Activated CD8-positive, alpha-beta memory T cell treated with anti-CD3 and anti-CD28 coated beads, Interleukin-2, amount 50 U/mL, for 24 hours (primary cell): Measurements from ENCODE around the gene PFKP.
A peak's percentile ranks its signal among the peaks of the same experiment; 100 is the strongest.
"Not testable (repeated sequence)": the region's sequence is repeated elsewhere in the genome, so short reads cannot be mapped to it uniquely, and the experiment has no call there.

Source experiments
- DNase-seq: peaks from one replicate; pipeline ENCODE4 v3.0.0-alpha.2; 2020; ENCODE audit errors: extremely low read depth

Gene PFKP

DNA sequence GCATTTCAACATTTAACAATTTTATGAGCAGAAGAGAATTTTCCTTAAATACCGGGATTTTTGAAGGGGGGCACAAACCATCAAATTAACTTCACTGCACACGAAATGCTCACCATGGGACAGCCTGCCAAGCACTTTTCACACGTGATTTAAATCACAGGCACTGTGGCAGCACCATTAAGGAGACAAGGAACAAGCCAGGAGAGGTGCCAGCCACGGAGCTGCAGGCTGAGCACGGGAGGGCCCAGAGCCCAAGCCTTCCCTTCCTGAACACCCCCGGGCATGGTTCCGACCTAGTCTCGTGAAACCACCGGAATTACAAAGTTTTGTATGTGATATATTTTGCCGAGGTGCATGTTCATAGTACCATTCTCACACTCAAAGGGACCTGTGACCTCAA lies 91.8 kb downstream of the PFKP start:
- no peak for DNase-seq

DNA sequence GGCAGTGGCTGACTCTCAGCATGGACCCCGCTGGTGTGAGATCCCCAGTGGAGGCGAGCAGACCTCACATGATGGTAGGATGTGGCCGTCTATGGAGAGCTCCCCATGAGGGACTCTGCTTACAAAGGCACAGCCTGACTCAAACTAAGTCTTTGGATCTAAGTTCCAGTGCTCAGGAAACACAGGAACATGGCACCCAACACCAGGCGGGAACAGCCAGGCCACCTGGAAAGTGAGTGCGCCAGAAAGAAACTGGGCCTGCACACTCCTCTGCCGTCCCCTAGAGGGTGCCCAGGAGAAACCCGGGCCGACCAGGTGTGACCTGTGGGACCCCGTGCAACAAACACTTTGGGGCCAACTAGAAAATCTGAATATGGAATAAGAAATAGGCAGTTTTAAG lies 95.2 kb downstream of the PFKP start:
- no peak for DNase-seq

DNA sequence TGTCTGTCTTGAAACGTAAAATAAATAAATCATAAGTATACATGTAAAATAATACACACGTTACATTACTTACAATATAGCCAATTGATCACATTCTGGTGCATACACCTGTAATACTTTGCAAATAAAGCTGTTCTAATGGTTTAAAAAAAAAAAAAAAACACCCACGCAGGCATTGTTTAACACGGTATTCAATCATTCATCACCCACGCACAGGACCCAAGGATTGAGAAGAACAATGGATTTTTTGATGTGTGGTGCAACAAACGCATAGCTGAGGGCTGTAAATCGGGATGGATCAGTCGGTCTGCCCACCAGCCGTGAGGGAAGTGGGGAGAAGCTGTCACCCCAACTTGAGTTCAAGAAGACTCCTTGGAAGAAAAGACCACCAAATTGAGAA lies 96.5 kb downstream of the PFKP start:
- no peak for DNase-seq

DNA sequence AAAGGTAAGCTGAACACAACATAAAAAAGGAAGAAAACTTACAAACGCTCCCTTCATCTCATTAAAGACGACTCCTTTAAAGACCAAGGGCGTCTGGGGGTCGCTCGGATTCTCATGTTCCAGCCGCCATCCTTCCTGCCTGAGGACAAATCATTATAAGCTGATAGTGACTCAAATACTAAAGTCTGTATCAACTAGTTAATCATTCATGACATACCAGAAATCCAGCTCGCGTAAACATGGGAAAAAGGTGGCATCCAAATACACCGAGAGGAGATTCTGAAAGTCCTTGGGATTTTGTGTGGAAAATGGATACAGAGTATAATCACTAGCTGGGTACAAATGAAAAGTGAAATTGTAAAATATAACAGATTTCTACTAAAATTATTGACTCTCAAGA lies 97.8 kb downstream of the PFKP start:
- no peak for DNase-seq

DNA sequence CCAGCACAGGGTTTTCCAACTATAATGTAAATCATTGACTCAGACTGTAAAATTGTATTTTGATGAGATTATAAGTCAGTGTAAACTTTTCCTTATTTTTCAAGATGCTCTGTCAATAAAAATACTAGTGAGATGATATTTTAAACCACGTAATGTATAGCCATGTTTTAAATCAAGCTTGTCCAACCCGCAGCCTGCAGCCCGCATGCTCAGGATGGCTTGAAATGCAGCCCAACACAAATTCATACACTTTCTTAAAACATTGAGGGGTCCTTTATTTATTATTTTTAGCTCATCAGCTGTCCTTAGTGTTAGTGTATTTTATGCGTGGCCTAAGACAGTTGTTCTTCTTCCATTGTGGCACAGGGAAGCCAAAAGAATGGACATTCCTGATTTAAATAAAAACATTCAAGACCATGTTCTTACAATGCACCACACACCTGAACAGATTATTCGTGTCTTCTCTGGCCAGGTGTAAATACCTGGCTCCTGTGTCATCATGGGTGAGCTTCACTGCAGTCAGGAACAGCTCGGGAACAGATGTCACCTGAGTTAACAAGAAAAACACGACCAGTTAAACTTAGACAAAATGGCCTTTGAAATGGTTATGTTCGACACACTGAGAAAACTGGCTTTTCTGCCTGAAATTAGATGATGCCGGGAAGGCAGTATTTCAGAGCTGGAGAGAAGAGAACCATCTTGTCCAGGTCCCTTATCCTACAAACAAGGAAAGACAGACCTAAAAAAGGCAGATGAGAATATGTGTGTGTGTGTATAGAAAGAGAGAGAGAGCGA lies 99.3 kb downstream of the PFKP start:
- no peak for DNase-seq

DNA sequence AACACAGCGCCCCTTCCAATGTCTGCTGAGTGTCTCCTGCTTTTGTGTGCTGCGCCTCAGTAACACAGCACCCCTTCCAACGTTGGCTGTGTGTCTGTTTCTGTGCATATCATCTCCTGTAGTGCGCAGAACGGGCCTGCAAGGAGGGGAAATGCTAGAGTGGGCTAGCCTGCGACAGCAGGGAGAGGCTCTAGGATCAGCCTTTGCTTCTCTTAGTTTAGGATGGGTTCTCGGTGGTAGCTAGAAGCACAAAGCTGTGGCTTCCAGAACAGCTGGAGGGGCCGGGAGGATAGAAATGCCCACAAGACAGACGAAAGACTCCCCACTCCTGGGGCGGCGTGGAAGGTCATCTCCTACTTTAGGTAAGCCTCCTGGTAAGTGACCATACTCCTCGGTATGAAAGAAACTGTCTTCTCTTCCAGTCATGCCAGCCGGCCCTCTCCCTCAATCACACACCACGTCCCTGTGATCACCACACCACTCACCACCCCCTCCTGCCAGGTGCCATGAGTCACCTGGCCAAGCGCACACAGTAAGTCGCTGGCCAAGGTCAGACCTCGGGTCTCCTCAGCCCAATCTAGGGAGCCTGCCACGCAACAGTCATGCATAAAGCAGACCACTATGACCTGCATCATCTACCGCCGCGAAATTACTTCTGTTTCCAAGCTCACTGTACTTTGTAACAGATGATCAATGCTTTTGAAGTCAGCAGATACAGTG lies 100.4 kb downstream of the PFKP start:
- no peak for DNase-seq

DNA sequence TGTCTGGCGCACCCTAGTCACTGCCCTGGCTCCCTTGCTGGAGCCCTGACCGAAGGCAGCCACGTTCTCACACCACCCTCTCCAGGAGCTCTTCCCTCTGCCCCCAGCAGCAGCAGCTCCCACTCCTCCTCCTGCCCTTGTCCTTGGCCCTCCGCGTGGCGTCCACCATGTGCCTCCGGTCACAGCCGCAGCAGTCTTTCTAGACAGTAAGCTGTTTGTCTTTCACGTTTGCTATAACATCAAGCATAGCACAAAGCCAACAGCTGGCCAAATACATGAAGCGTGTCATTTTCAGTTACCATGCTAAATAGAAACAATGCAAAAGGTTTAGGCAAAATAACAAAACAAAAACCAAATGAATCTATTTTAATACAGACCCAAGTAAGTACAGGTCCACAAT lies 101.9 kb downstream of the PFKP start:
- DNase-seq, result no peak

DNA sequence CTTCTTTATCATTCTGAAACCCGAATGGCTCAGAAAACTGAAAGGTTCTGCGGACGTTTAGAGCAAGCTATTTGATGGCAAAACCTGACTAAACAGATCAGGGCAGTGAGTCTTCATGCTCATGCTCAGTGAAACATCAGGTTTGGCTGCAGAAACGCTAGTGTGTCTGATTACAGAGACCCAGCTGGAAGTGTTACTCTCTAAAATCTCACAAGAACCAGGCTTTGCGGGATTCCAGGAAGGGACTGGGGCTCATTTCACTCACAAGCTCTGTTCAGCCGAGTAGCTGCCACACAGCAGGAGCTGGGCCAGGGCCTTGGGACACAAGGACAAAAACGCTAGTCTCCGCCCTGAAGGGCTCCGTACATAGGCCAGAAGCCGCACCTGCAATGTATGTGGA lies 102.3 kb downstream of the PFKP start:
- no peak for DNase-seq

DNA sequence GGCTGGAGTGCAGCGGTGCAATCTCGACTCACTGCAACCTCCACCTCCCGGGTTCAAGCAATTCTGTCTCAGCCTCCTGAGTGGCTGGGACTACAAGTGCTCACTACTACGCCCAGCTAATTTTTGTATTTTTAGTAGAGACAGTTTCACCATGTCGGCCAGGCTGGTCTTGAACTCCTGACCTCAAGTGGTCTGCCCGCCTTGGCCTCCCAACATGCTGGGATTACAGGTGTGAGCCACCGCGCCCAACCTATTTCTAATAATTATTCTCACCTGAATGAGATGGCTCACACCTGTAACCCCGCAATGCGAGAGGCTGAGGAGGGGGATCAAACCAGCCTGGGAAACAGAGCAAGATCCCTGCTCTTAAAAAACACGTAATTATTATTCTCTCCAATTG lies 104.1 kb downstream of the PFKP start:
- DNase-seq, result not testable (repeated sequence)

DNA sequence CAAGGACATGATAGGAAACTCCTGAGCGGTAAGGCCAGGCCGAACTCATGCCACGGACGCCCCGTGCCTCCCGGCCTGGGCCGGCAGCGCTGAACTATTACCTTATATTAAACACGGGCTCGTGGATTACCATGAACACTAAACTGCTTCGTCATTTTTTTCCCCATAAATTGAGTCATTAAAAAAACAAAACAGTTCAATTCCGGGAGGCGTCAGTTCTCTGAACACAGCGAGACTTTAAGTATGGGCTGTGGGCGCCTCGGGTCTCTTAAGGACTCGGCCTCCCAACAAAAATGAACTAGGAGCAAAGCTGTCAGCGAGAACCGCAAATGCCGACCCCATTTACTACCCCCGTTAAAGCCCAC lies 104.7 kb downstream of the PFKP start:
- peak; percentile 2 for DNase-seq

DNA sequence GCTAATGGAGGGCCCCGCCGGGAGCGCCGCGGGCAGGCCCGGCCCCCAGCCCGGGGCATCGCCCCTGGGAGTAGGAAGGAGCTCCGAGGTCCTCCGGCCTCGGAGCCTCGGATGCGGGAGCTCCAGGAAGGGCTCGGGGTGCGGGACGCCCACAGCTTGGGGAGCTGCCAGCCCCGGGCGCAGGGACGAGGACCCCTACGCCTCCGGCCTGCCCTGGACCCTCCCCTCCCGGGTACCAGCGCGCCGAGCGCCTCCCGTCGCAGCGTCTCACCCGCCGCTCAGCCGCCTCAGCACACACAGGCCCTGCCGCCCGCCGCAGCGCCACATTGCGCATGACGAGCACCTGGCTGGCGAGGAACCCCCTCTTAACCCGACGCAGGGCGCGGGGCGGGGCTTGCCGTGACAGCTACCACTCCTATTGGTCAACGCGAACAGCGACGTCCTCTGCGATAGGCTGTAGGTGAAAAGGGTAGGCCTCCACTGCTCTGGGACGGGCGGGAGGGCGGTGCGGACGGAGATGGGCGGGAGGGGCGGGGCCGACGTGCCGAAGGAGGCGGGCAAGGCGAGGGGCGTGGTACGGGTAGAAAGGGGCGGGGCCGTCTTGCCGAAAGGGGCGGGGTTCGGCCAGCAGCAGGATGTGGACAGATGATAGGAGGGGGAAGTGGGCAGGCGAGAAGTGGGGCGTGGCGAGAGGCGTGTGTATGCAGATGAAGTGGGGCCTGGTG lies 105.3 kb downstream of the PFKP start, which contains the start of gene PITRM1:
PITRM1 (minus strand) TSS at position 337 of the 725 bp plus-strand sequence; CDS start at position 327, 10 bp downstream.
- DNase-seq, result peak; percentile 95

DNA sequence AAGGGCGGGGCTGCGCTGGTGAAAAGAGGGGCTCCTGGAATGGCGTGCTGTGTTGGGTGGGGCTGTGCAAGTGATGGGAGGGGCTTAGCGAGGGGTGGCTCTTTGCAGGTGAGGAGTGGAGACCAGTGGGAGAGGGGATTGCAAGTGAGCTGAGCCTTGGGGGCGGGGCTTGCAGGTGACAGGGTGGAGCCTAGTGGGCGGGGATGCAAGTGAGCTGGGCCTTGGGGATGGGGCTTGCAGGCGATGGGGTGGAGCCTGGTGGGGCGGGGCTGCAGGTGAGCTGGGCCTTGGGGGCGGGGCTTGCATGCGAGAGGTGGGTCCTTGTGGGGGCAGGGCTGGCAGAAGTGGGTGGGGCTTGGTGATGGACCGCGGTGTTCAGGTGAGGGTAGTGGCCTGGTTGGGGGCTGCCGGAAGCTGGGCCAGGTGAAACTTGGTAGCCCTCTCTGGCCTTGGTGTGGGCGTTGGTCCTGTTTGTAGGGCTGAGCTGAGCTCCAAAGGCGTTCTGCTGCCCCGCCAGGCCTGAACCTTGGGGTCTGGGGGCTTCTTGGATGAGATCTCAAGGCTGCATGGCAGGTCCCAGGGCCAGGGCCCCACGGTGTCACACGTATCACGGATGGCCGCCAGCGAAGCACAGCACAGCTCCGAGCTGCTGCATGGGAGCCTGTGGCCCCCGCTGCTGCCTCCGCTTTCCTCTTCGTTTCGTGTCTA lies 106.0 kb downstream of the PFKP start:
- DNase-seq, result no peak

DNA sequence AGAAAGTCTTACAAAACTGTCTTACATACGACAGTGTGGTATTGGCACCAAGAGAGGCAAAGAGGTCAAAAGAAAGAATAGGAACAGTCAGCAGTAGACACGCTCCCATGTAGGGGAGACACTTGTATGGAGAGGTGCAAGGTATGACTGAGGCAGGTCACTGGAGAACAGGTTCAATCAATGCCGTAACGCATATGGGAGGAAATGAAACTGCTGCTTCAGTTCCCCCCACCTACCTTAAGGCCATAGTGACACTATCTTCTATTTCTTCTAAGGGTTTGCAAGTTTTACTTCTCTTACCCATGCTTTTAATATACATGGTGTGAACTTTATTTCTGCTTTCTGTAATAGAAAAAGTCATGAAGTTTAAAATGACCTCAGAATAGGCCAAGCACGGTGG lies 110.7 kb downstream of the PFKP start:
- DNase-seq, result no peak

DNA sequence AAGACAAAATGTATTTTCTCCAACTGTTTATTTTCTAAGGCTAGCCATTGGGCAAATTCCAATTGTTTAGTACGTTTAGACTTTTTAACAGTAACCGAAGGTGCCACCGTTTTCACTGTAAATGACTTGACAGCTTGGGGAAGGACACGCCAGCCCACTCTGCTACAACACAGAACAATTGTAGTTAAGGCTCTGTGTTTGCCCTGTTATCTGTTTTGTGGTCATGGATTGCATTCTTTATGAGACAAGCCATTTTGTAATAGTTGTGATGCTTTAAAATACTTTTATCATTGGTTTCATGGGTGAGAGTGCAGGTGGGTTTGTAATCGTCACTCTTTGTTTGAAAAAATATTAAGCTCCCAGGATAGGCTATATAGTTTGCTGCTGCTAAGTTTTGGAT lies 111.8 kb downstream of the PFKP start:
- no peak for DNase-seq

DNA sequence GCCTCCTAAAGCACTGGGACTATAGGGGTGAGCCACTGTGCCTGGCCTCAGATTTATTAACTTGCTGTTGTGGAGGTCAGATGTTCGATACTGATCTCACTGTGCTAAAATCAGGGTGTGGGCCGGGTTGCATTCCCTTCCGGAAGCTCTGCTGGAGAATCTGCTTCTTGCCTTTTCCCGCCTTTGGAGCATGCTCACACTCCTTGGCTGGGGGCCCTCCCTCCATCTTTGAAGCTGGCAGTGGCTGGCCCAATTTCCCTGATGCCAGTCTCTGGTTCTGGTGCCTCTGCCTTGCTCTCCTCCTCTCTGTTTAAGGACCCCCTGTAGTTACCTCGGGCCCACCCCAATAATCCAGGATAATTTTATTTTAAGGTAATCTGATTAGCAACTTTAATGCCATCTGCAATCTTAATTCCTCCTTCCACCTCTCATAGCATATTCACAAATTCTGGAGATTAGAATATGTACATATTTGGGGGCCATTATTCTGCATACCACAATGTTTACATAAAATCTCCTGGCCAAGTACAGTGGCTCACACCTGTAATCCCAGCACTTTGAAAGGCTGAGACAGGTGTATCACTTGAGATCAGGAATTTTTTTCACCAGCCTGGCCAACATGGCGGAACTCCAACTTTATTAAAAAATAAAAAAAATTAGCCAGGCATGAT lies 113.1 kb downstream of the PFKP start:
- DNase-seq, result no peak

DNA sequence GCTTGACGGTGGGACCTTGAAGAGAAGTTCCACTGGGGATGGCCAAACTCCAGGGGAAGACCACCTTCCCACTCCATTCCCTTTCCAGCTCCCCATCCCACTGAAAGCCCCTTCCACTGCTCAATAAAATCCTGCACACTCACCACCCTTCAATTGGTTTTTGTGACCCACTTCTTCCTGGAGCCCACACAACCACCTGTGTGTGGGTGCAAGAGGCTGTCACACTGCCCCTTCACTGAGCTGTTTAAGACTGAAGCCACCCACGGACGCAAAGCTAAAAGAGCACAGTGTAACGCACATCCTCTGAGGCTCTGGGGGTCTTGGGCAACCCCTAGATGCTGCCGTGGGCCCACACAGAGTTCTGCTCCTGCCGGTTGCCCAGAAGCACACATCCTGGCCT lies 118.0 kb downstream of the PFKP start:
- no peak for DNase-seq

DNA sequence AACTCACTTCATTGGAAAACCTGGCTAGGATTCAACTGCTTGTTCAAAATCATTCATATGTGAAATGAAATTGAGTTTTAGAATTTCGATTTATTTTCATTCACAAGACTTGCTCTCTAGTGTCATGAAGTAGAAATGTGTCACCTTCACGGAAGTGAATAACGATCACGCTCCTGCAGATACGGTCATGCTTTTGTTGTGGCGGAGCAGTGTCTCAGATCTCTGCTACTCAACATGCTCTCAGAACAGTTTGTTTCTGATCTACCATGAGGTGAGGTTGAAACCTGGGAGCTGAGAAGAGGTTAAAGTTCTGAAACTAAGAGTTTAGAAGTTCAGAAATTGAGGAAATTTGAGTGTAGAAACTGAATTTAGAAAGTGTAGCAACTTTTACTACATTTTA lies 119.0 kb downstream of the PFKP start:
- DNase-seq, result peak; percentile 4
